HG03571 (cell line): ENCODE results near the gene NCAM2.

ENCODE experiments used
- ATAC-seq: cut with Tn5 transposase; IDR thresholded peaks from one replicate; pipeline ENCODE4 v1.9.1; 2021; ENCODE audit not compliant: unreplicated experiment

Gene NCAM2

GRCh38 chr21:20997636-20998455 is at the start of gene NCAM2:
Gene NCAM2 (plus strand): TSS chr21:20998409.
- peak; percentile 48 for ATAC-seq

- no peak for ATAC-seq
Observed at GRCh38 chr21:20949884-20950283, 48.3 kb upstream of the NCAM2 start.

GRCh38 chr21:20965816-20966215 is 32.4 kb upstream of the NCAM2 start:
- no peak for ATAC-seq

- ATAC-seq, result no peak
Observed at GRCh38 chr21:20968391-20968790, 29.8 kb upstream of the NCAM2 start.

- ATAC-seq, result no peak
Observed at GRCh38 chr21:20970691-20971090, 27.5 kb upstream of the NCAM2 start.

- no peak for ATAC-seq
Observed at GRCh38 chr21:20971296-20971921, 26.8 kb upstream of the NCAM2 start.

- no peak for ATAC-seq
Observed at GRCh38 chr21:20994790-20995189, 3.4 kb upstream of the NCAM2 start.

- ATAC-seq, result no peak
Observed at GRCh38 chr21:20996421-20997310, 1.5 kb upstream of the NCAM2 start.

- no peak for ATAC-seq
Observed at GRCh38 chr21:20997311-20997635, 936 bp upstream of the NCAM2 start.

GRCh38 chr21:20998456-20998789 is 214 bp downstream of the NCAM2 start:
- ATAC-seq, result no peak

- no peak for ATAC-seq
Observed at GRCh38 chr21:20998886-20999285, 677 bp downstream of the NCAM2 start.

- ATAC-seq, result no peak
Observed at GRCh38 chr21:20999659-21000058, 1.4 kb downstream of the NCAM2 start.

- no peak for ATAC-seq
Observed at GRCh38 chr21:21000591-21001175, 2.5 kb downstream of the NCAM2 start.

- ATAC-seq, result no peak
Observed at GRCh38 chr21:21001591-21002100, 3.4 kb downstream of the NCAM2 start.

GRCh38 chr21:21002153-21002552 is 3.9 kb downstream of the NCAM2 start:
- no peak for ATAC-seq

- no peak for ATAC-seq
Observed at GRCh38 chr21:21003701-21004100, 5.5 kb downstream of the NCAM2 start.

GRCh38 chr21:21007606-21008005 is 9.4 kb downstream of the NCAM2 start:
- no peak for ATAC-seq

GRCh38 chr21:21010228-21010627 is 12.0 kb downstream of the NCAM2 start:
- ATAC-seq, result no peak

GRCh38 chr21:21010698-21011097 is 12.5 kb downstream of the NCAM2 start:
- ATAC-seq, result no peak

- no peak for ATAC-seq
Observed at GRCh38 chr21:21018821-21019220, 20.6 kb downstream of the NCAM2 start.

- no peak for ATAC-seq
Observed at GRCh38 chr21:21019681-21020080, 21.5 kb downstream of the NCAM2 start.
